GM23248 (cell line): Measurements from ENCODE around the gene RPL14. TPM values are rescaled to one million over a fixed set of nuclear protein-coding genes. Genes with fewer than 3 reads are reported as not detected.
A peak's percentile ranks its signal among the peaks of the same experiment; 100 is the strongest.

ENCODE experiments used
- DNase-seq: peaks from one replicate; pipeline ENCODE4 v3.0.0-alpha.2; 2015
- H2AFZ ChIP-seq: fragments of 200-600 bp; sonication (generic); 2 replicates; pipeline ENCODE4 v1.6.1; 2016; ENCODE audit warnings: antibody characterized with exemption
- H3F3A ChIP-seq: fragments of 200-600 bp; sonication (generic); 2 replicates; pipeline ENCODE4 v1.6.1; 2016; ENCODE audit warnings: mild to moderate bottlenecking, antibody characterized with exemption, mixed run types; ENCODE audit not compliant: insufficient read depth
- H3K27ac ChIP-seq: fragments of 200-600 bp; sonication (generic); 2 replicates; pipeline ENCODE4 v1.5.1; 2016; ENCODE audit warnings: mild to moderate bottlenecking
- H3K27me3 ChIP-seq: fragments of 200-600 bp; sonication (generic); replicated peaks from 2 replicates; pipeline ENCODE4 v1.6.1; 2016; ENCODE audit warnings: mild to moderate bottlenecking; ENCODE audit not compliant: insufficient read depth
- H3K36me3 ChIP-seq: fragments of 200-600 bp; sonication (generic); 2 replicates; pipeline ENCODE4 v1.6.1; 2016; ENCODE audit warnings: low read depth, mild to moderate bottlenecking
- H3K4me1 ChIP-seq: fragments of 200-600 bp; sonication (generic); 2 replicates; pipeline ENCODE4 v1.6.1; 2016; ENCODE audit warnings: mild to moderate bottlenecking; ENCODE audit not compliant: insufficient read depth
- H3K4me2 ChIP-seq: fragments of 200-600 bp; sonication (generic); one replicate; pipeline ENCODE4 v1.6.1; 2016; ENCODE audit warnings: mild to moderate bottlenecking; ENCODE audit not compliant: unreplicated experiment
- H3K4me3 ChIP-seq: fragments of 200-600 bp; sonication (generic); 2 replicates; pipeline ENCODE4 v1.5.1; 2016; ENCODE audit warnings: mild to moderate bottlenecking
- H3K79me2 ChIP-seq: fragments of 200-600 bp; sonication (generic); 2 replicates; pipeline ENCODE4 v1.6.1; 2016; ENCODE audit warnings: mild to moderate bottlenecking; ENCODE audit not compliant: insufficient read depth
- H3K9ac ChIP-seq: fragments of 200-600 bp; sonication (generic); 2 replicates; pipeline ENCODE4 v1.6.1; 2016; ENCODE audit warnings: mild to moderate bottlenecking
- H3K9me2 ChIP-seq: fragments of 200-600 bp; sonication (generic); 2 replicates; pipeline ENCODE4 v1.6.1; 2016; ENCODE audit warnings: mixed run types, mild to moderate bottlenecking, moderate library complexity; ENCODE audit not compliant: insufficient read depth
- H3K9me3 ChIP-seq: fragments of 200-600 bp; sonication (generic); one replicate; pipeline ENCODE4 v1.6.1; 2017; ENCODE audit warnings: low read depth
- H4K20me1 ChIP-seq: fragments of 200-600 bp; sonication (generic); 2 replicates; pipeline ENCODE4 v1.6.0; 2016; ENCODE audit not compliant: insufficient read depth
- EZH2 ChIP-seq: fragments of 200-600 bp; sonication (generic); IDR thresholded peaks from 2 replicates; pipeline ENCODE4 v1.6.1; 2018; ENCODE audit warnings: antibody characterized with exemption, mild to moderate bottlenecking; ENCODE audit not compliant: insufficient read depth, poor library complexity, severe bottlenecking
- EZH2phosphoT487 ChIP-seq: fragments of 200-600 bp; sonication (generic); IDR thresholded peaks from 2 replicates; pipeline ENCODE4 v1.6.1; 2018; ENCODE audit warnings: antibody characterized with exemption, moderate library complexity, mild to moderate bottlenecking, low read depth; ENCODE audit not compliant: insufficient read depth
- WGBS, 2 experiments: methylation state at CpG; one replicate each; pipeline ENCODE4 v1.1.6; 2015 to 2017; ENCODE audit warnings: low lambda C conversion rate in 2 of 2, low coverage in 1 of 2; ENCODE audit errors: missing lambda C conversion rate in 2 of 2; 5-methylcytosine and 5-hydroxymethylcytosine counted together
- in situ Hi-C: fragments of 300-500 bp; cut with MboI; formaldehyde crosslinking; loops from 2 replicates; pipeline ENCODE4 v1.15.0; 2020
- polyA plus RNA-seq: library from polyadenylated mRNA; unstranded; fragments of >200 nt; fragmentation: Nextera tagmentation; extraction: Ambion mirVana; gene quantifications from 2 replicates; pipeline ENCODE4 v1.2.1, GENCODE V29; 2016
- total RNA-seq: library from RNA; depleted of rRNA; stranded (reverse); fragments of >200 nt; shearing (Covaris generic); gene quantifications from 2 replicates; pipeline ENCODE4 v1.2.3, GENCODE V29; 2014

The RPL14 gene
- total and polyA plus RNA-seq, 2 experiments from 2014 or later: 220 to 431 TPM

DNA sequence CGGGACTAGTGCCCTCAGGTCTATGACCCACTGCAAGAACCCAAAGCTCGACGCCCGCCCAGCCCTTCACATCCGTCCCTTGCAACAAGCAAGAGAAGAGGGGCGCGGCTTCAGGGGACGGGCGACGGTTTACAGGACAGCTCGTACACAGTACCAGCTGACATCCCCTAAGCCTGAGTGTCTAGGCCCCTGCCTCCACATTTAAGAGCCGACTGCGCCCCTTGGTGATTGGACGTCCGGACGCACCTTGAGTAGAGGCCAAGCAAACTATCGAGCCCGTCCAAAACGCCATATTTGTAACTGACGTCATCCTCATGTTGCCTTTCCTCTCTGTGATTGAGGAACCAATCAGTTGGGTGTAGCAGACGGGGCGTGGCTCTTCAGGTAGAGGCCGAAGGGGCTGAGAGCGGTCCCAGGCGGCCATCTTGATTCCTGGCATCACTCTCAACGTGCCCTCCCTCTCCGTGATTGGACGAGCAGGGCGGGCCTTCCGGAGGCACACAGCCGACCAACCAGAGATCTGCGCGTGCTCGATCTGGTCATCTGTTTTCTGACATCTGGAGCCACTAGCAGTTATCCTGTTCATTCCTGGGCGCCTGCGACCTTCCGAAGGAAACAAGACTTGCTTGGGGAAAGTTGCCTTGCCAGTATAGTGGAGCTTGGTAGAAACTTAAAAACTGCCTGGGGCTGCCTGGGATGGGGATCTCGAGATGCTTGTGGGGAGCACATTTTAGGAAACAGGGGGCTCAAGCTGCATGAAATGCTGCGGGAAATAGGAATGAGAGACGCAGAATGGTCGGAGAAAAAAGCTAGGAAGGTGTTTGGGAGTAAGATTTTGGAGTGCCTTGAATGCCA, 4.0 kb upstream of the RPL14 start:
- in situ Hi-C loops: no loop called here
- peaks cover 20% of the 10 kb centered on the region for H3K79me2 ChIP-seq
- peaks cover 19% of the 10 kb centered on the region; the same call in 1 of the 2 replicates for H3F3A ChIP-seq
- peak overlapping the region; percentile 92 for H3K4me2 ChIP-seq
- peak overlapping the region; percentile 97 for H2AFZ ChIP-seq
- no peaks in the 10 kb centered on the region for H3K9me3 ChIP-seq
- peak overlapping the region; percentile 87 for H3K9ac ChIP-seq
- H3K4me3 ChIP-seq: peak overlapping the region; percentile 82
- H3K9me2 ChIP-seq: no peaks in the 10 kb centered on the region
- DNase-seq: peak; percentile 100
- WGBS, 2 experiments: 0 to 2% methylated on average over 38 to 40 of the region's 41 CpGs
- peaks cover 3% of the 10 kb centered on the region; the same call in 1 of the 2 replicates for H3K36me3 ChIP-seq
- no peaks in the 10 kb centered on the region for H3K27me3 ChIP-seq
- peak overlapping the region; percentile 71 for H3K27ac ChIP-seq
- no peak for TF ChIP-seq EZH2
- H3K4me1 ChIP-seq: peaks cover 4% of the 10 kb centered on the region; the same call in 1 of the 2 replicates
- no peaks in the 10 kb centered on the region for H4K20me1 ChIP-seq

- peak overlapping the region; percentile 92 for H3K4me2 ChIP-seq
- in situ Hi-C loops: no loop called here
- no peaks in the 10 kb centered on the region for H3K9me2 ChIP-seq
- H3K4me3 ChIP-seq: peak overlapping the region; percentile 82
- no peaks in the 10 kb centered on the region for H4K20me1 ChIP-seq
- TF ChIP-seq EZH2phosphoT487 (no peak), EZH2 (no peak)
- H3K27ac ChIP-seq: peak overlapping the region; percentile 70
- WGBS, 2 experiments: 27 to 29% methylated on average over 6 of the region's 6 CpGs
- peaks cover 12% of the 10 kb centered on the region; the same call in 1 of the 2 replicates for H3K4me1 ChIP-seq
- no peaks in the 10 kb centered on the region for H3K27me3 ChIP-seq
- peaks cover 28% of the 10 kb centered on the region for H3K79me2 ChIP-seq
- peak overlapping the region; percentile 97 for H2AFZ ChIP-seq
- DNase-seq: no peak
- peaks cover 11% of the 10 kb centered on the region for H3K36me3 ChIP-seq
- no peaks in the 10 kb centered on the region for H3K9me3 ChIP-seq
- peaks cover 27% of the 10 kb centered on the region; the same call in 1 of the 2 replicates for H3F3A ChIP-seq
- H3K9ac ChIP-seq: peak overlapping the region; percentile 87
These were observed 3.2 kb upstream of the RPL14 start for GRCh38 chr3:40453933-40454332.

GRCh38 chr3:40455328-40455727, 1.8 kb upstream of the RPL14 start:
- no peak overlapping the region for H3K4me2 ChIP-seq
- no peaks in the 10 kb centered on the region for H3K9me3 ChIP-seq
- peaks cover 38% of the 10 kb centered on the region; the same call in 1 of the 2 replicates for H3F3A ChIP-seq
- in situ Hi-C loops: no loop called here
- no peak overlapping the region for H3K4me3 ChIP-seq
- no peak overlapping the region for H2AFZ ChIP-seq
- H3K36me3 ChIP-seq: peaks cover 24% of the 10 kb centered on the region
- no peak overlapping the region for H3K9ac ChIP-seq
- no peak for DNase-seq
- peaks cover 22% of the 10 kb centered on the region; the same call in 1 of the 2 replicates for H3K4me1 ChIP-seq
- H4K20me1 ChIP-seq: no peaks in the 10 kb centered on the region
- TF ChIP-seq EZH2phosphoT487 (no peak), EZH2 (no peak)
- peaks cover 42% of the 10 kb centered on the region for H3K79me2 ChIP-seq
- WGBS, 2 experiments: 87 to 88% methylated on average over 4 of the region's 4 CpGs
- no peaks in the 10 kb centered on the region for H3K9me2 ChIP-seq
- H3K27me3 ChIP-seq: no peaks in the 10 kb centered on the region
- no peak overlapping the region for H3K27ac ChIP-seq

DNA sequence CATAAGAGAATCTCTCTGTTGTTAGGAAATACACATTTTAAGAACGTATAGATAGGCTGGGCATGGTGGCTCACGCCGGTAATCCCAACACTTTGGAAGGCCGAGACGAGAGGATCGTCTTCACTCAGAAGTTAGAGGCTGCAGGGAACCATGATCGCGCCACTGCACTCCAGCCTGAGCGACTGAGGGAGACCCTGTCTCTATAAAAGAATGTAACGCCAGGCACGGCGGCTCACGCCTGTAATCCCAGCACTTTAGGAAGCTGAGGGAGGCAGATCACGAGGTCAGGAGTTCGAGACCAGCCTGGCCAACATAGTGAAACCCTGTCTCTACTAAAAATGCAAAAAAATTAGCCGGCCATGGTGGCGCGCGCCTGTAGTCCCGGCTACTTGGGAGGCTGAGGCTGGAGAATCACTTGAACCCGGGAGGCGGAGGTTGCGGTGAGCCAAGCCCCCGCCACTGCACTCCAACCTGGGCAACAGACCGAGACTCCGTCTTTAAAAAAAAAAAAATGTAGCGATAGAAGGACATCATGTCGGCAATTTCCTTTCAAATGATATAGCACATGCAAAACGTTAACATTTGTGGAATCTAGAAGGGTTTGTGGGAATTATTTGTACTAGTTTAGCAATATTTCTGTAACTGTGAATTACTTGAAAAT, 730 bp upstream of the RPL14 start:
- no peak for DNase-seq
- Histone ChIP-seq H3K27me3 (no peaks in the 10 kb centered on the region), H3K9ac (peak overlapping the region; percentile 97), H3K4me1 (peaks cover 23% of the 10 kb centered on the region; the same call in 1 of the 2 replicates), H3K27ac (peak overlapping the region; percentile 84), H3K9me3 (no peaks in the 10 kb centered on the region), H3F3A (peaks cover 49% of the 10 kb centered on the region), H3K79me2 (peaks cover 53% of the 10 kb centered on the region), H4K20me1 (no peaks in the 10 kb centered on the region), H3K36me3 (peaks cover 35% of the 10 kb centered on the region), H2AFZ (peak overlapping the region; percentile 95), H3K4me2 (peak overlapping the region; percentile 87), H3K4me3 (peak overlapping the region; percentile 91), H3K9me2 (no peaks in the 10 kb centered on the region)
- WGBS, 2 experiments: 66 to 69% methylated on average over 29 of the region's 29 CpGs
- in situ Hi-C loops: no loop called here
- TF ChIP-seq EZH2: no peak
- TF ChIP-seq EZH2phosphoT487: no peak
